ENCODE measurements around the gene NINL.
"Not testable (repeated sequence)": the region's sequence is repeated elsewhere in the genome, so short reads cannot be mapped to it uniquely, and the experiment has no call there.

NINL gene

GRCh38 chr20:25584905-25585704 lies at the start of gene NINL:
Gene NINL (minus strand): TSS chr20:25585531. CDS start chr20:25526587, 58,944 bp downstream.
- in situ Hi-C loops (cut with HindIII; ENCODE audit: low sequenced_read_pairs): no loop called here

GRCh38 chr20:25632940-25633790 lies 47.8 kb upstream of the NINL start:
- in situ Hi-C loops (cut with HindIII; ENCODE audit: low sequenced_read_pairs): no loop called here

DNA sequence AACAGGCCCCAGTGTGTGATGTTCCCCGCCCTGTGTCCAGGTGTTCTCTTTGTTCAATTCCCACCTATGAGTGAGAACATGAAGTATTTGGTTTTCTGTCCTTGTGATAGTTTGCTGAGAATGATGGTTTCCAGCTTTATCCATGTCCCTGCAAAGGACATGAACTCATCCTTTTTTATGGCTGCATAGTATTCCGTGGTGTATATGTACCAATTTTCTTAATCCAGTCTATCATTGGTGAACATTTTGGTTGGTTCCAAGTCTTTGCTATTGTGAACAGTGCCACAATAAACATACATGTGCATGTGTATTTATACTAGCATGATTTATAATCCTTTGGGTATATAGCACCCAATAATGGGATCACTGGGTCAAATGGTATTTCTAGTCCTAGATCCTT lies 45.3 kb upstream of the NINL start:
- in situ Hi-C loops (cut with HindIII; ENCODE audit: low sequenced_read_pairs): not testable (repeated sequence)

DNA sequence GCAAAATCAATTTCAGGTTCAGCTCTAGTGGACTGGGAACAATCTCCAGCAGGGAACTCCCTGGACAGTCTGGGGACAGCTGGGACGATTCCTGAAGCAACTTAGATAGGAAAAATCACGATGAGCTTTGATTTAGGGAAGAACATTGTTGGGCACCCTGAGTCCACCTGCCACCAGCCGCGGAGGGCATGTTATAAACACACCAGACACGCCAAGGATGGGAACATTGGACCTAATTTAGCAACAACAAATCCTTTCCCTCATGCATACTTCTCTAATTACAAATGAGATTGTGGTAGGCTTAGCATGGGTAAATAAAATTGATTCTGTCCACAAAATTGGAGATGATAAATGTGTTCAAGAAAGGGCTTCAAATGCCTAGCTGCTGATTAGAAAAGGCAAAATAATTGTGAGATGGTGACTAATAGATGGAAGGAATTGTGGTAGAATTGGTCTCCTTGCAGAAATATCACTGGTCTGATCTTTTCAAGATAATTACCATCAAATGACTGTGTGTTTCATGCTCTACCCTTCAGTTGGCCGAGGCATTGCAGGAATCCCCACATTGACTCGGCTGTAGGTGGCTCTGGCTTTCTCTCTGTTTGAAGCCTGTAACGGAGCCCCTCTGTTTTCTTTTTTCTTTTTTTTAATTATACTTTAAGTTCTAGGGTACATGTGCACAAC lies 44.6 kb upstream of the NINL start:
- in situ Hi-C loops (cut with HindIII; ENCODE audit: low sequenced_read_pairs): no loop called here

DNA sequence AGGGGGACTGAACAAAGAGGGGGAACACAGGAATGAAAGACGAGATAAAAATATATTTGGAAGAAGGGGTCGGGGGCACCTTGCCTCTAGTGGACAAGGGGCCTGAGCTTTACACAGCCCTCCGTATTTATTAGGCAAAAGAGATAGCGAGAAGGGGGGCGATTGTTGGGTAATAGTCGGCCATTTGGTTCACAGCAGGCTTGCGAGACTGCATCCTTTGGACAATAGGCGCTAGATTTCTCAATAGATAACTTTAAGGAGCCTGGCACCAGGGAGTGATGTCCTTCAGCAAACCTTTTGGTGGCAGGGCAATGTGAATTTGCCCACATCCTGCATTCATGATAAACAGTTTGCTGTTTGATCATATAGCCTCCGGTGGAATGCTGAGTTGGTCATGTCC lies 41.4 kb upstream of the NINL start:
- in situ Hi-C loops (cut with HindIII; ENCODE audit: low sequenced_read_pairs): no loop called here

GRCh38 chr20:25624500-25624939 lies 39.2 kb upstream of the NINL start:
- in situ Hi-C loops (cut with HindIII; ENCODE audit: low sequenced_read_pairs): no loop called here

DNA sequence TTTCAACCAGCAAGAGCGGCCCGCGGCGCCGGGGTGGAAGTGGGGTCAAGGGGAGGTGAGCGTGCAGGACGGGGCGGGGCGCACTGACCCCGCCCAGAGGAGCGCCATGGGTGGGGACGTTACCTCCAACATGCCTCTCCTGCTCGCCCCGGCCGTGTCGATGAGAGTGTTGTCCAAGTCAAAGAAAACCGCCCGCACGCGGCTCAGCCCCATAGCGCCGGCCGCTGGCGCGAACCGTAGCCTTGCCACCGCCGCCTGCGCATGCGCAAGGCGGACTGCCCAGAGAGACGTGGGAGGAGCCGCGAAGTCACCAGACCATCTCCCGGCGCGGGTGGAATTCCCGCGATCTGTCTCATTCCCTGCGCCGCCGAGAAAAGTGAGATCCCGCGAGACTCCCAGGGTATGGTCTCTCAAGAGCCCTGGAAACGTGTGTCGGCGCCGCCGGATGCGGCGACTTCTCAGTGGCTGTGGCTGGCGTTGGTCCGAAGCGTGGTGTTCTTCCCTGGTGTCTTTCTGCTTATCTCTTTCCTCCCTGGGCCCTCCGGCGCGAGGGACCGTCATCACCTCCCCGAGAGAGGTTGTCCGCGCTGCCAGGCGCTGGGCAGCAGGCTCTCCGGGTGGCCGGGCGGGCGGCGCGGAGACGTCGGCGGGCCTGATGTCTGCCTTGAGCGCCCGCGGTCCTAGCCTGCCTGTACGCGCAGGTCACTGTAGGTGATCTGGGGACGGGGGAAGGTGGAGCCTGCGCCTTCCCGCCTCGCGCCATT lies 38.6 kb upstream of the NINL start, which contains the start of gene NANP:
NANP (minus strand) TSS at position 279 of the 764 bp plus-strand sequence; CDS start at position 213, 66 bp downstream.
- in situ Hi-C loops (cut with HindIII; ENCODE audit: low sequenced_read_pairs): no loop called here

DNA sequence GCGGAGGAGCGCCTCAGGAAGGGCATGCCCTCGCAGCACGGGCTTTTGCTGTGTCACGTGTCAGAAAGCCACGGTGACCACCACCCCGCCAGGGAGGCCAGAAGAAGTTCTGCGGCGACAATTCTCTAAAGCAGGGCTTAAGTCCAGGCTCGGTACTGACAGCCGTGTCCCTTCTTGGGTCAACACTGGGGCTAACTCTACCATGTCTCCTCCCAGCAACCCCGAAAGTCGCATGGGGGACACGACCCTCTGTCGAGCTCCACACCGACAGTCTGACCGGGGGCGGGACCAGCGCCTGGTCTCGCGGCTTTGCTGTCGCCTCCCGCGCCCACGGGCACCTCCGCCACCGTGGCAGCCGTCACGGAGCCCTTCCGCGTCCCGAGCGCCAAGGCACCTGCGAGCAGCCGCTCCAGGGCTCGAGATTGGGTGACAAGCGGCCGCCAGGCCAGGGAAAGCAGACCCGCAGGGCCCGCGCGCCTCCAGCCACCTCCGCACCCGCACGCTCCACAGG lies 37.9 kb upstream of the NINL start:
- in situ Hi-C loops (cut with HindIII; ENCODE audit: low sequenced_read_pairs): no loop called here

GRCh38 chr20:25622450-25623224 lies 37.3 kb upstream of the NINL start:
- in situ Hi-C loops (cut with HindIII; ENCODE audit: low sequenced_read_pairs): no loop called here

DNA sequence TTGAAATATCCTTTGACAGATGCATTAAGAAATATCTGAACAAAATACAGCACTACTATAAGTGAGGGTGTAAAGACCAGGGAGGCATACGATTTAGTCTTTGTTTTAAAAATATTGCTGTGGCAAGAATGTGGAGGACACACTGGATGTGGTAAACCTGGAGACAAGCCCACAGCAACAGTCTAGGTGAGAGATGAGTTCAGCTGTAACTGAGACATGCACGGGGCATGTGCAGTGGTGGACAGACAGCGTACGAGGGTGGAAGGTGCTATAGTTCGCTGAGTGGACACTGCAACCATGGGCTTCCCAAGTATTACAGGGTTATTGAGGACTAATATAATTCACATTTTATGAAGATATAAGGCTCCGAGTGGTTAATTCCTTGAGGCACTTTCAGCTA lies 36.7 kb upstream of the NINL start:
- in situ Hi-C loops (cut with HindIII; ENCODE audit: low sequenced_read_pairs): no loop called here

- in situ Hi-C loops (cut with HindIII; ENCODE audit: low sequenced_read_pairs): no loop called here
These were observed 34.2 kb upstream of the NINL start for GRCh38 chr20:25619514-25619913.

- in situ Hi-C loops (cut with HindIII; ENCODE audit: low sequenced_read_pairs): no loop called here
These were observed 23.4 kb upstream of the NINL start for GRCh38 chr20:25608774-25609173.

- in situ Hi-C loops (cut with HindIII; ENCODE audit: low sequenced_read_pairs): no loop called here
These were observed 20.9 kb upstream of the NINL start for GRCh38 chr20:25606094-25606695.

GRCh38 chr20:25605148-25605547 lies 19.8 kb upstream of the NINL start:
- in situ Hi-C loops (cut with HindIII; ENCODE audit: low sequenced_read_pairs): no loop called here

- in situ Hi-C loops (cut with HindIII; ENCODE audit: low sequenced_read_pairs): no loop called here
These were observed 19.3 kb upstream of the NINL start for GRCh38 chr20:25604611-25605010.

DNA sequence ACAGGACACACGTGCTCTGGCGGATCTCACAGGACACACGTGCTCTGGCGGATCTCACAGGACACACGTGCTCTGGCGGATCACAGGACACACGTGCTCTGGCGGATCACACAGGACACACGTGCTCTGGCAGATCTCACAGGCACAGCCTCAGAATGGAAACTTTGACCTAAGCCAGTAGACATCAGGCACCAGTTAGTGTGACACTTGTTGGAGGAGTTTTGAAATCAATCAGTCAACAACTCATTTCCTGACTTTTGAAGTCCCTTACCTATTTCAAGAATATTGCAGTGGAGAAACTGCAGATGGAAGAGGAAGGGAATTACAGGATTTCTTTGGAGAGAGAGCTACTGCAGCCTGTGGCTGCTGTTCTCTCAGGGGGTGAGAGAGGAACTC lies 17.6 kb upstream of the NINL start:
- in situ Hi-C loops (cut with HindIII; ENCODE audit: low sequenced_read_pairs): not testable (repeated sequence)

GRCh38 chr20:25602191-25602913 lies 17.0 kb upstream of the NINL start:
- in situ Hi-C loops (cut with HindIII; ENCODE audit: low sequenced_read_pairs): not testable (repeated sequence)

DNA sequence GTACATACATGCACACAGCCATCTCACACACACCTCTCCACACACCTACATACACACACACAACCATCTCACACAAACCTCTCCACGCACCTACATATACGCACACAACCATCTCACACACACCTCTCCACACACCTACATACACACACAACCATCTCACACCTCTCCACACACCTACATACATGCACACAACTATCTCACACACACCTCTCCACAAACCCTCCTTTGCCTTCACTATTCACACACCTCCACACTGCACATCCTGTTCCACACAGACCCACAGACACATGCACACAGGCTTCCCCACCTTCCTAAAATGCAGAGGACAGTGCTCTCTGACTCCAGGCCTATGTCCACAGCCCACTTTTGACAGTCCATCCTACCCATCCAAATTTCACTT lies 16.3 kb upstream of the NINL start:
- in situ Hi-C loops (cut with HindIII; ENCODE audit: low sequenced_read_pairs): no loop called here
